DMS53 treated with DMSO at 0.1 percent for 48 hours (cell line): ENCODE data around the gene GPR37L1.

Source experiments
- DNase-seq: peaks from one replicate; lab custom pipeline; 2025; ENCODE audit not compliant: unreplicated experiment; lab: John Stamatoyannopoulos, UW

GPR37L1 gene, protein sequence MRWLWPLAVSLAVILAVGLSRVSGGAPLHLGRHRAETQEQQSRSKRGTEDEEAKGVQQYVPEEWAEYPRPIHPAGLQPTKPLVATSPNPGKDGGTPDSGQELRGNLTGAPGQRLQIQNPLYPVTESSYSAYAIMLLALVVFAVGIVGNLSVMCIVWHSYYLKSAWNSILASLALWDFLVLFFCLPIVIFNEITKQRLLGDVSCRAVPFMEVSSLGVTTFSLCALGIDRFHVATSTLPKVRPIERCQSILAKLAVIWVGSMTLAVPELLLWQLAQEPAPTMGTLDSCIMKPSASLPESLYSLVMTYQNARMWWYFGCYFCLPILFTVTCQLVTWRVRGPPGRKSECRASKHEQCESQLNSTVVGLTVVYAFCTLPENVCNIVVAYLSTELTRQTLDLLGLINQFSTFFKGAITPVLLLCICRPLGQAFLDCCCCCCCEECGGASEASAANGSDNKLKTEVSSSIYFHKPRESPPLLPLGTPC

GRCh38 chr1:202122639-202123335 is at the start of gene GPR37L1:
GPR37L1 (plus strand) TSS chr1:202122917; CDS start chr1:202122964, 47 bp downstream.
- peak; percentile 69 for DNase-seq

GRCh38 chr1:202073206-202073605 is 49.5 kb upstream of the GPR37L1 start:
- DNase-seq = no peak

DNA sequence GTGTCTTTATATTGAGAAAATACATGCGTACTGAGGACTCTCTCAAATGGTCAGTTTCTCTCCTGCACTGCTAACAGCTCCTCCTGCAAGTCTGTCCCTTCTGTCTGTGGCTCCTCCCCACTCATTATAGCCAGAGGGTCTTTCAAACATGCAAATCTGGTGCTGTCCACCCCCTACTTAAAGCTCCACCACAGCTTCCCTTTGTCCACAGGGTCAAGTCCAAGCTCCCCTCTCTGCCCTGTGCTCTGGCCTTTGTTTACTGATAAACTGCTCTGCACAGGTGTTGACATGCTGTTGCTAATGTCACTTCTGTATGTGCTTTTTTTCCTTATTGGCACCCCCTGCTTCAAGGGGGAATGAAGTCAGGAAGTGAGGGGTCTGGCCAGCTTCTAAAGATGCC is 47.7 kb upstream of the GPR37L1 start:
- DNase-seq = no peak

DNA sequence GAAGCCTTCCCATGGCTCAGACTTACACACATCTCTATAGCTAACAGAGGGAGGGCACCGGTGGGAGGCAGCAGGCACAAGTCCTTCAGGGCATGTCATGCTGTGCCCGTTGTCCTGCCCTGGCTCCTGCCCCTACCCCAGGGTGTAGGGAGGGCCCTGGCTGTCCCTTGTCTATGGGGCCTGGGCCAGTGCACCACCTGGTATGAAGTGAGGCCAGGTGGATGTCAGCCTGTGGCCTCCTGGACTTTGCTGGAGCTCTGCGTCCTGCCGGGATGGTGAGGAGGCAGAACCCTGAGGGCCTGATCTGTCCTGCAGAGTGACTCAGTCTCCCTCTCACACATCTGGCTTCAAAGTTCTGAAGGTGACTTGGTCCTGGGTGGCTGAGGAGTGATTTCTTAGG is 47.3 kb upstream of the GPR37L1 start:
- no peak for DNase-seq

- DNase-seq = no peak
These were observed 46.6 kb upstream of the GPR37L1 start for GRCh38 chr1:202076050-202076511.

- DNase-seq = no peak
These were observed 44.5 kb upstream of the GPR37L1 start for GRCh38 chr1:202078241-202078640.

DNA sequence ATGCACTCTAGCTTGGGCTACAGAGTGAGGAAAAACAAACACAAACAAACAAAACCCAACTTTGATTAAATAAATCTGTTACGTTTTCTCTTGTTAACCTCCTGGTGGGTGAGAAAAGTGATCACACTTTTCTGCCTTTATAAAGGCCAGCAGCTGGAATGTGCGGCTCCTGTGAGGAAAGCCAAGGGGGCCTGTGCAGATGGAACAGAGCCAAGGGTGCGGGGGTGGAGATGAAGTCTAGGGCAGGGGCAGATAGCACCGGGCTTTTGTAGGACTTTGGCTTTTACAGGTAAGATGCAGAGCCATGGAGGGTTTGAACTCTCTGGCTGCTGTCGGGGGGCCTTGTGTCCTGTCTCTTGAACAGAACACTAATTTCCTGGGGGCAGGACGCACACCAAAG is 40.7 kb upstream of the GPR37L1 start:
- DNase-seq = no peak

- DNase-seq = no peak
These were observed 37.7 kb upstream of the GPR37L1 start for GRCh38 chr1:202084791-202085681.

GRCh38 chr1:202085682-202086373 is 36.9 kb upstream of the GPR37L1 start:
- peak; percentile 71 for DNase-seq

DNA sequence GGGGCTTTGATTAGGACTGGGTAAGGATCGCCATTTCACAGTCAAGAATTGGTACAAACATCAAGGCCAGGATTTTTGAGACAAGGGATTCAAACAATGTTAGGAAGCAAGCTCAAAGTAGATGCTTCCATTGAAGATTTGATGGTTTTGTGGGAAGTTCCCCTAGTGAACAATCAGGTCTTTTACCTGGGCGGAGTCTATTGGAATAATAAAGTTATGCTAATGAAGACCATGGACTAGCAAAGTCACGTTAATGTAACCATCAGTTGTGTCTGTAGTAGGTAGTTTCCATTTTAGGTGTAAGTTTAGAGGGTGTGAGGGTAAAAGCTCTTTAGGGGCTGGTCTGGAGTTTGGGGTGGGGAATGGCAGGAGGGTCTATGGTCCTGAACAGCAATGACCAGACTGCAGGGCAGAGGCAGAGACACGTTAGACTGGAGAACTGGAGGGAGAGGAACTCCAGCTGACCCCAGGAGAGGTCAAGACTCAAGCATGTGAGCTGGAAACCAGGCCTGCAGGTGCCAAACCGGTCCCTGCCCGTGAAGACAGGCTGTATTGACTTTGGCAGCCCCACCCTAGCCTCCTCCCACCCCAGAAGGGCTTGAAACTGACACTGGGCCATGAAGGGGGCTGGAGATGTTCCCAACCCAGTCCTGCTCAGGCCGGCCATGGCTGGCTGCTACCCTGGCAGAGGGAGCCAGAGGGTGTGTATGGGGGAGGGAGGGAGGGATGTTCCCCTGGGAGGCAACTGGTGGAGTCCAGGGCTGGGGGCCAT is 36.0 kb upstream of the GPR37L1 start:
- peak; percentile 87 for DNase-seq

DNA sequence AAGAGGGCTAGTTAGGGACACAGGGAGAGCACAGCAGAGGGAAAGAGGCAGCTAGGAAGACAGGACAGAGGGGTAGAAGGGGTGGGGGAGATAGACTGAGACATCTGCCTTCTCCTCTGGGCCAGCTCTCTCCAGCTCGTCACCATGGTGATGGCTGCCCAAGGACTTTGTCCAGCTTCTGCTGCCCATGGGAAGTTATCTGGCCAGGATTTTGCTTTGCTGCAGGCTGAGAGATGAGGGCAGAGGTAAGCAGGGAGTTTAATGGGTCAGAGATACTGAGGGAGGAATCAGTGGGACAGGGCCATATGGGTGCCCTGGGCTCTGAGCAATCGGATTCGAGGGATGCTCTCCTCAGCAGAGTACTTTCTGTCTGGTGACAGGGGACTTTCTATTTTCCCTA is 34.5 kb upstream of the GPR37L1 start:
- no peak for DNase-seq

- peak; percentile 47 for DNase-seq
These were observed 31.7 kb upstream of the GPR37L1 start for GRCh38 chr1:202090994-202091393.

- DNase-seq = no peak
These were observed 28.9 kb upstream of the GPR37L1 start for GRCh38 chr1:202093858-202094257.

DNA sequence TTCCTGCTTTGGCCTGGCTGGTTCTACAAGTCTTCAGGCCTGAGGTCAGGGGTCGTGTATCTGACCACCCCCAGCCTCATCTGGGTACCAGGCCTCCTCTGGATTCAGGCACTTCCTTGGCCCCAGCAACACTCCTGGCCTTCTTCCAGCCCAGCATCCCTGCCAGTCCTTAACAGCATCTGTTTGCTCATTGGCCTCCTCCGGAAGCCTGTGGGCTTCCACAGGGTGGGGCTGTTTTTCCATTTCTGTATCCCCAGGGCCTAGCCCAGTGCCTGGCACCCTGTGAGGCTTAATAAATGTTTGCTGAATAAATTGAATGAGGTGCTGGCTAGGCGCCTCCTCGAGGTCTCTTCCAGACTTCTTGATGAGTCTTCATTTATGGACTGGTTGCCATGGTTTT is 21.5 kb upstream of the GPR37L1 start:
- DNase-seq = no peak

DNA sequence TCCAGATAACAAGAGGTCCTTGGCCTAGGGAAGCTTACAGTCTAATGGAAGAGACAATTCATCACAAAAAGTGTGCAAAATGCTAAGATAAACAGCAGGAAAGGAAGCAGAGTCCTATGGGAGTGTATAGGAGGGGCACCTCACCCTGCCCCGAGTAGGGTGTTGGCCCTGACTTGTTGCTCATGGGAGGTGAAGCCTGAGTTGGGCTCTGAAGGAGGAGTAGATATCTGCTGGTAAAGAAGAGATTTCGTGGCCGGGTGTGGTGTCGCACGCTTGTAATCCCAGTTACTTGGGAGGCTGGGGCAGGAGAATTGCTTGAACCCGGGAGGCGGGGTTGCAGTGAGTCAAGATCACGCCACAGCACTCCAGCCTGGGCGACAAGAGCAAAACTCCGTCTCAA is 18.6 kb upstream of the GPR37L1 start:
- no peak for DNase-seq

DNA sequence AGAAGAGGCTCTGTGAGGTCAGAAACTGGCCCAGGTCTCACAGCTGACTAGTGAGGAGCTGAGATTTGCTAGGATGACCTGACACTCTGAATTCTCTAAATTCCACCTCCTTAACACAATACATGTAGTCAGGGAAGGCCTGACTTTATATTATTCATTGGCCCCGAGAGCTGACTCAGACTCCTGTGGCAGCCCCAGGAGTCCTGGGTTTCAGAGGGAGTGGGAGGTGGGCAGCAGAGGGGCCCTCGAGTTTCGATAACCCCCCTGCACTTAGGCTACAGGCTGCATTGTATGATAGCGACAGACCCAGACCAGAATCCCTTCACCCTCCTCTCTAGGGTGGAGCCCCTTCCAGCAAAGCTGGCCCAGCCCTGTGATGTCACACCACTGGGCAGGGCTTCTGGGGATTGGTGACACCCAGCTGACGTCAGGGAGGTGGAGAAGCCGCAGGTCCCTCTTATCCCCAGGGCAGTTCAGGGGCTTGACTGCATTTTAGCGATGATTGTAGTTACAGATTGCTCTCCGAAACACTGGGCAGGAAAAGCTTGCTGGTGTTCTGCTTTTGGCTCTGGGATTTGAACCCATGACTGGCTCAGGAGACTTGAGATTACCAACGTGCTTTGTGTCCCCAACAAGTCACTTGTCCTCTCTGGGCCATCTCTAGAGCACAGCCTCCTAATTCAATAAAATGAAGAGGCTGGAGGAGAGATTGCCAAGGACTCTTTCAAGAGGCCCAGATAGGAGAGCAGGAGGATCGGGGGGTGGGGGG is 17.0 kb upstream of the GPR37L1 start:
- DNase-seq = peak; percentile 71

DNA sequence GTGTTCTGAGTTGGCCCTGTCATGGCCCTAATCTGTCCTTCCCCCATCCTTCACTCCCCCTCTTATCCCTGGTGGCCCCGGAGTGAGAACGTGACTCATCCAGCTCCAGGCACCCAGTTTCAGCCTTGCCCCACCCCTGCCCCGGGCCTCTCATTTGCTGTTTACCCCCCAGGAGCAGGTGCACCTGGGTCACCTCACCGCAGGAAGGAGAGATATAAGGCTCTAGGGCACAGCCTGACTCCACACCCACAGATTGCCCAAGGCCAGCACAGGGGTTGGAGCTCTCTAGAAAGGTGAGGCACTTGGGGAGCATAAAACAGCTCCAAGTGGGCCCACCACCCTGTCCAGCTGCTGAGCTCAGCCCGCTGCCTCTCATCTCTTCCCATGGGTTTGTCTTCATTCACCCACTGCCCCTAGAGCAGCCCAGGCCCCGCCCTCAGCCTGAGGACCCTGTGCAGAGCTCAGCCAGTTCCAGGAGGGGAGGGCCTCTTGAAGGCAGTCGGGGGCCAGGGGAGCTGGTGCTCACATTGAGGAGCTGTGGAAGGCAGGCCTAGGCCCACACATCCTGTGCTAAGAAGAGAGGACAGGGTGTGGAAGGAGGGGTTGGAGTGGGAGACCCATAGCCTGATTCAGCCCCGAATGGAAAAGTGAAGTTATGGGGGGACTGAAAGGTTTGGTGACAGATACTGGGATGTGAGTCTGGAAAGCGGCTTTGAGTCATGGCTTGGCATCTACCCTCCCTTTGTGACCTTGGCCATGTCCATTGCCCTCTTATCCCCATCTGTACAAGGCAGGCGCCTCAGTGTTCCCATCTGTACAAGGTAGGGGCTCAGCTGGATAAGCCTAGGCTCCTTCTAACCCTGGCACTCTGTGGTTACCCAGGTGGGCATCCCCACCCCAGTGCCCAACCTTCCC is 16.1 kb upstream of the GPR37L1 start:
- peak; percentile 80 for DNase-seq

DNA sequence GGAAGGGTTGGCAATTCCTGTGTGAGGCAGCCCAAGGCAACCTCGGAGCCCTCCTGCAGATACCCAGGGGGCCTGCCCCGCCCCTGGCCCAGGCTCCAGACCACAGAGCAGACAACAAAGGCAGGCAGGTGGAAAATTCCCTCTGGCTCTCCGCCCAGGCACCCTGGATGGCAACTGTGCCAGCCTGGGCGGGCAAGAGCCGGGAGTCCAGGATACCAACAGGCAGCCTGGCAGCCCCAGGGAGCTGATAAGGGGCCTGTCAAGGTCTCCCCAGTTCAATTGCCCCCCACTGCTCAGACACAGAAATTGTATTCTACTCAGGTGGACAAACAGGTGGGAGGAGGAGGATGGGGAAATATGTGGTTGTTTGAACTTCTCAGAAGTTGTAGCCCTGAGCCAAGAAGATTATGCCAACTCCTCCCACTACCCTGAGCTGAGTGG is 15.4 kb upstream of the GPR37L1 start:
- peak; percentile 21 for DNase-seq
